Stimulated activated CD4-positive, alpha-beta T cell treated with anti-CD3 and anti-CD28 coated beads, TNF-alpha, amount 100 ng/mL, for 4 hours (primary cell): Measurements from ENCODE around the gene PIP5KL1.
A peak's percentile ranks its signal among the peaks of the same experiment; 100 is the strongest.

ENCODE experiments used
- DNase-seq, 3 experiments: peaks; one replicate each; pipeline ENCODE4 v3.0.0-alpha.2; 2020; ENCODE audit warnings: low read depth in 3 of 3

The PIP5KL1 gene, protein sequence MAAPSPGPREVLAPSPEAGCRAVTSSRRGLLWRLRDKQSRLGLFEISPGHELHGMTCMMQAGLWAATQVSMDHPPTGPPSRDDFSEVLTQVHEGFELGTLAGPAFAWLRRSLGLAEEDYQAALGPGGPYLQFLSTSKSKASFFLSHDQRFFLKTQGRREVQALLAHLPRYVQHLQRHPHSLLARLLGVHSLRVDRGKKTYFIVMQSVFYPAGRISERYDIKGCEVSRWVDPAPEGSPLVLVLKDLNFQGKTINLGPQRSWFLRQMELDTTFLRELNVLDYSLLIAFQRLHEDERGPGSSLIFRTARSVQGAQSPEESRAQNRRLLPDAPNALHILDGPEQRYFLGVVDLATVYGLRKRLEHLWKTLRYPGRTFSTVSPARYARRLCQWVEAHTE

DNA sequence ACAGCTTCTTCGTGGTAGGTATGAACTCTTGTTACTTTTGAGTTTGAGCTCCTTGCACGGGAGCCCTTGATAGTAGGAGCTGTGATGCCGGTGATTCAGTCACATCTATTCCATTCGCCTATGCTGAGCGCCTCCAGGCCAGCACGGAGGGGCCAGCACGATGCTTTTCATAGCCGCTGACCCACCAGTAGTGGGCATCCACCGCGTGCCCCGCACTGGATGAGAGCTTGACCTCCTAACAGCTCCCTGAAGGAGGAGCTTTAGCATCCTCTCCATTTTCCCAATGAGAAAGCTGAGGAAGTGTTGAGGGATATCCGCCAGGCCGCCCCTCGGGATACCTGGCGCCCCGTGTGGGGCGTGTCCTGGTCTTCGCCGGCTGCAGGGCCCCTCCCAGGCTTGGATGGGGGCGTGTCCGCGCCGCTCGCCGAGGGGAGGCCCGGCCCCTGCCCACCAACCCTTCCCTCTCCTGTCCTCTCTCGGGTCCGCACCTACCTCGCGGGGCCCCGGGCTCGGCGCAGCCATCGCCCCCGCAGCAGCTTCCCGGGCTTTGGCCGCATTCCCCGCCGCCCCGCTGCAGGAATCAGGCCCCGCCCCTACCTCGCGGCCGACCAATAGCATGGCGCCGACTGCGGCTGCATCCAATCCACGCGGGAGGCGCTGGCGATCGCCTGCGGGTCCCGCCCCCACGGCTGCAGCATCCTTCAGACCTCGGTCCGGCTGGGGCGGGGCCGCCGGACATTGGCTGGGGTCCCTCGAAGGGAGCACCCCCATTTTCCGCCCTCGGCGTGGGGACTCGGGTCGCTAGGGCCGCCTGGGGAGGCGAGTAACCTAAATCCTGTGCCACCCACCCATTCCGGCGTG lies at the start of gene PIP5KL1:
TSS of gene PIP5KL1 (minus strand) at position 547 of the 861 bp plus-strand sequence. CDS start at position 522, 25 bp downstream.
- peak; percentile 44 to 63 (median 60) for DNase-seq

DNA sequence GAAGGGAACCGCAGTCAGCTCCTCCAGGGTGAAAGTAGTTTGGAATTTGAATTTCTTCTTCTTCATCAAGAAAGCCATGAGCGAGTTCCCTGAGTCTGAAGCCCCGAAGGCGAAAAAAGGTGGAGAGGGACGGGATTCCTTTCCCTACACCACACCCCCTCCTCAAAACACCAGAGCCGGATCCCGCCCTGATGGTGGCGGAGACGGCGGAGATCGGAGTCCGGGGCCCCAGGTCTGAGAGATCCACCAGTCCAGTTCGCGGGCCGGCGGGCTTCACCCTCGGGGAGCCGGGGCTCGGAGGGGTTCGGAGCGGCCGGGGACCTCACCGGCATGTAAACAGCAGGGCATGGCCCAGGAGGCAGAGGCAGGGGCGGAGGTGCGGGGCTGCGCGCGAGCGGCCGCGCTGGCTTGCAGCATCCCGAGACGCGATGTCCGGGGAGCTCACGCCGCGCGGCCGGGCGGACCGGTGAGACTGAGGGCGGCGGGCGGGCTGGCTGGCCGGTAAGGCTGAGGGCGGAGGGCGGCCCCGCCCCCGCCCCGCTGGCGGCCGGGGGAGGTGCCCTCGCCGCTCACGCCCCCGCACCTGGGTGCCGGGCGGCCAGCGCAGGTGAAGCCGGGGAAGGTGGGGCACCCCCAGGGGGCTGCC lies 49.6 kb upstream of the PIP5KL1 start:
- peak in 1 of 3 experiments; percentile 37 for DNase-seq

DNA sequence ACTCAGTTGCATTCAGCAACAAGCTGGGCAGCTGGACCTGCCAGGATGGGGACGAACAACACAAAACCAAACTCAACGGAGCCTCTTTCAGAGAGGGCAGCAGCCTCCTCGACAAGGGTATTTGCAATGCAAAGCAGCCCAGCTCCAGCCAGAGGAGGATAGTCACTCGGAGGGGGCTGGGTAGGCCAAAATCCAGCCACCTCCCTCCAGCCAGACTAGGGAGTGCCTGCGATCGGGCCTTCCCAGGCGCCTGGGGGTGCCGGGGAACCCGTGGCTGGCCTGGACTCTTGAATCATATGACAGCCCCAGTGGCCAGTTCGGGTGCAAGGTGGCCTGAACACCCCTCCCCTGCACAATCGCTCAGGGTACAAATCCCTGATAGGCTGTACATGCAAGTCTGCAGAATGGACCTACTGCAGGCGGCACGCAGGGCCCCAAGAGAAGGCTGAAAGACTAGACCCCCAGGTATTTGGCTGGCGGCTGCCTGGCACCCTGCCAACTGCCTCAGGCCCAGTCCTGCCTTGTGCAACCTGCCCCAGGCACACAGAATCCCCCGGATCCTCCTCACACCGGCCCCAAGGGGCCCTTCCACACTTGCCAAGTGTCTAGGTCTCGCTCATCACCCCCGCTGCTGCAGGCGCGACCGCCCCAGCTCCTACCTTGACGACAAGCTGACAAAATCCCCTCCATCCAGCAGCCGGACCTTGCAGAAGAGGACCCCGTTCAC lies 48.9 kb upstream of the PIP5KL1 start:
- no peak for DNase-seq

DNA sequence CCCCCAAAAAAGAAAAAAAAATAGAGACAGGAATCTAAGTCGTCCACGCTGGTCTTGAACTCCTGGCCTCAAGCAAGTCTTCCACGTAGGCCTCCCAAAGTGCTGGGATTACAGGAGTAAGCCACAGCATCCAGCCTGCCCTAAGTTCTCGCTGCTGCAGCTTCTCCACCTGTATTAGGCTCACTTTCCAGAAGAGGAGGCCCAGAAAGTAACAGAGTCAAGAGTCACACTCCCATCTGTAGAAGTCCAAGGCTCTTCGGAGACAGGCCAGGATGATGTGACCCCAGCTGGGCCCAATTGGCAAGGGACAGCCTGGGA lies 48.4 kb upstream of the PIP5KL1 start:
- no peak for DNase-seq

DNA sequence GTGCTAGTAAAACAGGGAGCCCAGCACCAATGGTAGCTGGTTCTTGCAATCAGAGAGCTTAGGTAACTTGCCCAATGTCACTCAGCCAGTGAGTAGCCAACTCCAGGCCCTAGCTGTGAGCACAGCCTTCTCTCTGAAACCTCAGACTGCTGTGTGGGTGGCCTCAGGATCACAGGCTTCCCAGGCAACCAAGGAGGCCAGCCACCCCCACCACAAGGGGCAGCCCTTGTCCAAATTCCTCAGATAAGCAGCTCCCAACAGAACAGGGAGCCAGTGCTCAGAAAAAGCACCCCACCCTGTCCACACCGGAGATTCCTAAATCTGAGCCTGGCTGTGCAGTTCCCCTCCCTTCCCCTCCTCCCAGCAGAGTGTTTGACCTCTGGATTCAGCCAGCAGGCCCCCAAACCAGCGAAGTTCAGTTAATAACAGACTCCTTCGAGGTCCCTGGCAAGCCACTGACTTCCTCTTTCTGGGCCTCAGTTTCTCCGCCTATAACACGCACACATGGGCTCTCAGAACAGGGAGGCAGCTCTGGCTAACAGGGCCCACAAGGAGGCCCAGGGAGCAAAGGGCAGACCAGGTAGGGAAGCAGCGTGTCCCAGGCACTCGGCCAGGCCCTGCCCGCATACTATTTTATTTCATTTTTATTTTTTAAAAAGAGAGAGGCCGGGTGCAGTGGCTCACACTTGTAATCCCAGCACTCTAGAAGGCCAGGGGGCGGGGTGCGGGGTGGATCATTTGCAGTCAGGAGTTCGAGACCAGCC lies 47.5 kb upstream of the PIP5KL1 start:
- no peak for DNase-seq

DNA sequence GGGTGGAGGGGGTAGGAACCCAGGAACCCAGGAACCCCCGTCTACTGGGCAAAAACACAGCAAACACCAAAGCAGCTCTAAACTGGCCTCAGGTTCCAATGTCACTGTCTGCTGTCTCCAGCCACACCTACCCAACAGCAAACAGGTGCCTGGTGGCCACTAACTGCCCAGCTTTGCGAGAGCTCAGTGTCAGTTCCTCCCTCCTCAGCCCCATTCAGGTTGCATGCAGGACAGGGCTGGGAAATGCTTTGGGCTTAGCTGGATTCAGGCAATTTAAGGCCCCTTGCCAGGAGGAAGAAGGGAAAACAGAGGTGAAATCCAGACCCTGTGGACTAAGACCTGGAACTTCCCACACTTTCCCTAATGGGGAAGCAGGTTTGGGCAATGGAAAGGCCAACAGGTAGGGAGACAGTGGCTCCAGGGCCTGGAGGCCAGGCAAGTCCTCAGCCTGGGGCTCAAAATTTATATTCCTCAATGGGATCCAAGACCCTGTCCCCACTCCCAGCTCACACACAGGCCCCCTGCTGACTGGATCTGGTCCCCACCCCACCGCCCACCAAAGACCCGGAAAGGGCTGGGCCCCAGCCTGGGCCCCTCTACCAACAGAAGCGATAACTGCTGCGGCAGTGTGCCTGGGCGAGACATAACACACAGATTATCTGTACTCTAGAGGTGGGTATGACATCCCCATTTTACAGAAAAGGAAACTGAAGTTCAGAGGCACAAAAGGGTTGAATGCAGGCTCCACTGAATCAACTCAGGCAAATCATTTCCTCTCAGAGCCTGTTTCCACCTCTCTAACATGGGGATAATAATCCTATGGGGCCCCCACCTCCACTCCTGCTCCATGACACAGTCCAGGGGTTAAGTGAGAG lies 46.7 kb upstream of the PIP5KL1 start:
- no peak for DNase-seq

DNA sequence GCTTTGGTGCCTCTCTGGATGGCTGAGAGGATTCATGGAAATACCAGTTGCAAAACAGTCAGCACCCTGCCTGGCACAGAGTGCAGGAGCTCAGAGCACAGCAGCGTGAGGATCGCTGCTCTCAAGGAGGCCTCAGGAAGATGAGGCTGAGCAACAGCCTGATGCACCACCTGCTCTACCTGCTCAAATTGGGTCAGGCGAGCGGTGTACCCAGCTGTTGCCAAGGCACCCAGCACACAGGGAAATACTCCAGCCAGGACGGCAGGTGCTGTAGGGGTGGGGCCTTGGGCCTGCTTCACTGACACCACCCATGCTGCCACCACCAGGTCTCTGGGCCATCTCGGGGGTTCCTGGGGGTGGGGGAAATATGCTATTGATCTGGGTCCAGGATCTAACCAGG lies 45.9 kb upstream of the PIP5KL1 start:
- no peak for DNase-seq

DNA sequence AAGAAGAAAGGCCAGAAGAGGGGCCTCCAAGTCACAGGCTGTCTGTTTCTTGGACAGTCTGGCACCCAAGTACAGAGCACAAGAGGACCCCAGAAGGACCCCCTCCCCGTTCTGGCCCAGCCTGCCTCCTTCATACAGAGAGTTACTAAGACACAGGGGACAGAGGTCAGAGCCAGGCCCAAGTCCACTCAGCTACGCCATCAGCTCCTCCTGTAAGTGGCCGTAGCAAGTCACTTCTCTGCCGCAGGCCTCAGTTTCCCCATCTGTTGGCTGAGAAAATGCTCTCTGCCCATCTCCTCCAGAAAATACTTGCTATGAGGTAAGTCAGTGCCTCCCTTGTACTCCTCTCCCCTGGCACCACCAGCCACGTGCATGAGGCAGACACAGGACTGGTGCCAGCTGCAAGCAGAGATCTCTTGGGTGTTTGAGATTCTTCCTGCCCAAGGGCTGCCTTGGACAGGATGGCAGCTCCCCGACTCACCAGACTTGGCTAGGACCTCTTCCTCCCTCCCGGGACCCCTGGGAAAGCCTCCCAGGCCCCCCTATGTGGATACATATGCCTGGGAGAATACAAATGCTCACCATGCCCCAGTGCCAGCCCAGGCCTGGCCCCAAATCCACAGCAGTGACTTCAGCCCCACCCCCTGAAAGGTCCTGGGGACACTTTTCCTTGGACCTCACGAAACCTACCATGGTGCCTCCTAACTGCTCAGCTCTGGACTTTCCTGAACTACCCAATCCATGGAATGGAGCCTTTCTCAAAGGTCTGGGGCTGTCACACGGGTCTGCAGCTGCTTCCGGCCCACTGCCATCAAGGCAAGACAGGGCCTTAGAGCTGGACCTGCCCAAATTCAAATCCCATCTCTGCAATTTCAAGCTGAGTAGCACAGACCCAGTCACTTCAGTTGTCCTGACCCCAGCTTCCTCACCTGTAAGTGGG lies 45.1 kb upstream of the PIP5KL1 start:
- DNase-seq, result no peak

DNA sequence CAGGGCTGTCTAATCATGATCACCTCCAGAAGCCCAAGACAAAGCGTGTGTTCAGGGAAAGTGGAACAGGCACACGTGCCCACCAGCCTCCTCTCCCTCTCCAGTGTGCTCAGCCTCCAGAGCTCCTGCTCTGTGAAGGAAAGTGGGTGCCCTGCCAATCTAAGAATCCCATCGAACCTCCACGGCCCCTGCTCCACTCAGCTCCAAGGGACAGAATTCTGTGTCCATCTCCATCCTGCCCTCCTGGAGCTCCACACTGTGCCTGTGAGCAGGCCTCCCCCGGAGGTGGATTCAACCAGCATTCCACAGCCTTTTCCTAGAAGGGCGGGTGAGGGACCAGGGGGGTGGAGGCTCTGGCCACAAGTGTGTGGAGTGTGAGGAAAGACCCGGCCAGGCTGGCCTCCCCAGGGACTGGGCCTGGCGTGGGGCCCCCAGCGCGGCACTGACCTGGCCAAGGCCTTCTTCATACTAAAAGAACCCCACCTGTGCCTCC lies 44.2 kb upstream of the PIP5KL1 start:
- DNase-seq, result no peak

DNA sequence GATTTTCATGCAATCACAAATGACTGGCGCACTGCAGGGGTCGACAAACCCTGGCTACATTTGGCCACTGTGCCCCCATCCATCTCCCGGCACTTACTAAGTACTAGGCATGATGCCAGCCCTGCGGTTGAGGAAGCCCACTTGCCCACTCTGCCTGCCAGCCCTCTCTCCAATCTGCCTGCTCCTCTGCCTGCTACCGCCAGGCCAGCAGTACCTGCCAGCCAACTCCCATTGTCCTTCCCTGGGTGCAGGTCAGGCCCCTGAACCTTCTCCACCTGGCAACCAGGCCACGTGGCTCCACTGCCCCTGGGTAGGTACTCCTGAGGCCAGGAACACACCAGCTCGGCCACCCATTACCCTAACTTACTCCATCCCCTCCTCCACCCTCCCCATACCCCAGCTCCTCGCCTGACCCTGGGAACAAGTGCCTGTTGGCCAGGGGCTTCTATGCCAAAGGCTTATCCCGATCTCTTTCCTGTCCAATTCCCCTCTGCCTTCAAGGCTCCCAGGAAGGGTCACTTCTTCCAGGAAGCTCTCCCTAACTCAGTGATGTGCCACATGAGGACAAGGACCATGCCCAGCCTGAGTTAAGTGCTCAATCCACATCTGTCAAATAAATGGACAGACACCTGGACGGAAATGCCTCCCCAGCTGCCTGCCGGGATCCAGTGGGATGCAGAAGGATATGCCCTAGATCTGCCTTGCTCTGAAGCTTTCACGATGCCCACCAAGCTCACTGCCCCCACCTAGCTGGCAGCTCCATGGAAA lies 43.6 kb upstream of the PIP5KL1 start:
- DNase-seq, result no peak

DNA sequence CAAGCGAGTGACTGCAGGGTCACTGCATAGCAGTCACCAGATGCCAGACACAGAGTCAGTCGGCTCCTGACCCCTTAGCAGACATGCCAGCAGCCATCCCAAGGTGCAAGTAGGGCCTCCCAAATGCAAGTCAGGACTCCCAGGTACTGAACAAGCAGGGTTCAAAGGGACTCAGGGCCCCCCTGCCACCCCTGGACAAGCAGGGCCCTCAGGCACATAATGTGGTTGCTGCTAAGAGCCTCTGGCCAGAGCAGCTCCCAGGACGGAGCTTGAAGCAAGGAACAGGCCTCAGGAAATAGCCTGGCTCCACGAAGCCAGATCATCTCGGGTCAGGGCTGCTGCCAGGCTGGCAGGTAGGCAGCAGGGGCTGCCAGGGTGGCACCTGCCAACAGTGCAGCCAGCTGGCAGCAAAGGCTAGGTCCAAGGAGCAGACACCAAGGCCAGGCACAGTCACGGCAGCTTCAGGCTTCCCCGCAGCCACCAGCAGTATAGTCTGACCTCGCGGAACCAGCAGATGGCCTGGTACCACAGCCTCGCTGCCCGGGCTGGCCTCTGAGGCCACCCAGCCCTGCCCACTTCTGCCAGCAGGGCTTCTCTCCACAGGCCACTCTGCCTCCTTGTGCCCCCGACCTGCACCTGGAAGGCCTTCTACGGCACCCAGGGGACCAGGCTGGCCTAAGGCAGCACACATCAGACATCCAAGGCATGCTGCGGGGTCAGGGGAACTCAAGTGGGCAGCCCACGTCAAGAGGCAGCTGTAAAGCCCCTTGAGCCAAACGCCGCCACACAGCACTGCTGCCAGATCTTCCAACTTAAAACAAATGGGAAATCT lies 42.8 kb upstream of the PIP5KL1 start:
- no peak for DNase-seq

DNA sequence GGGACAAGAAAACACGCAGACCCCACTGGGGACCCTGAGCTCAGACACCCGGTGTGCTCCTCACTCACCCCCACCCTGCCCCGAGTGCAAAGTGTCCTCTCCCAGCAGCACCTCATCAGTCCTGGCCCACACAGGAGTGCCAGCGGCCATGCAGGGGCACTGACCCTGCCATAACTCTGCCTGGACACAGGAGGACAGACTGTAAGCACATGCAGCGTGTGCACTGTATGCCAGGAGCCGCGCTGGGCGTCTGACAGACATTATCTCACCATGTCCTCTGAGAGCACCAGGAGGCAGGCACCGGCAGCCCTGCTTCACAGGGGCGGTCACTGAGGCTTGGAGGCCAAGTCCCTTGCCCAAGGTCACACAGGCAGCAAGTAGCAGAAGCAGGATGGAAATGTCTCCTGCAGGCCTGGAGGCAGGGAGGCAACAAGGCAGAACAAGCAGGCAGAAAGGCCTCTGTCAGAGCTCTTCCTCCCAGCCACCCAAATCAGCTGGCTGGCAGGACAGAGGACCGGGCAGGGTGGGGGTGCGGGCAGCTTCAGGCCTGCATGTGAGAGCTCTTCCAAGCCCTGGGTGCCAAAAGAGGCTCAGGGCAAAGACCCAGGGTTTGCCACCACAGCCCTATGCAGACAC lies 41.8 kb upstream of the PIP5KL1 start:
- no peak for DNase-seq

DNA sequence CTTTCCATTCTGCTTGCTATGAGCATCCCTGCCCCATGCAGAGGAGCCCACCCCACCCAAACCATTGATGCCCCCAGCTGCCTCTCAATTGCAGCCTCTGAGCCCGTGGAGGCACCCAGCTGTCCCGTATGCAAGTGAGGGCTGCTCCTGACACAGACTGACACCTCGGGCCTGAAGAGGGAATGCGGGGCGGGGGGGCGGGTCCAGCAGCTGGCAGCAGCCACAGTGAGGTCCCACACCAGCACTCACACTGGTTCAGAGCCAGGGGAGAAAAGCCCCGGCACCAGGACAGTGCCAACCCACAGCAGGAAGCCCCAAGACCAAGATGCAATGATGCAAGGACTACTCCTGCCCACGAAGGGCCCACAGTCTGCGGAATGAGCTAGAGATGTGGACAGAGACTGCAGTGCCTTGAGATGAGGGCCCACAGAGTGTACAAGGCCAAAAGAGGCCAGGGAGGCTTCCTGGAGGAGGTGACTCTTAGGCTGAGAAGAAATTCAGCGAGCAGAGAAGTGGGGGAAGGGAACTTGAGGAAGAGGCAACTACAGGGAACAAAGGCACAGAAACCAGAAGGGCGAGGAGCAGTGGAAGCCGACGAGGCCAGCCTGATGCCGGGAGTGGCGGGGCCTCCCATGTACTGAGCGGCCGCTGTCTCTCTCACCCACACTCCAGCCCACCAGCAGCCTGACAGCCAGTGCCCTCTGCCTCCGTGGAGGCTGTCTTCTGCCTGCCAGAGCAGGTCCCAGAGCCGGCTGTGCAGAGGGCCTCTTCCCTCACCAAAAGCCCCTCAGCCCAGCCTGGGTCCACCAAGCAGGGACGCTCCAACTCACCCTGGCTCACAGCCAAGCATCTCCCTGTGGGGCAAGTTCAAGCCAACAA lies 41.0 kb upstream of the PIP5KL1 start:
- DNase-seq, result no peak

DNA sequence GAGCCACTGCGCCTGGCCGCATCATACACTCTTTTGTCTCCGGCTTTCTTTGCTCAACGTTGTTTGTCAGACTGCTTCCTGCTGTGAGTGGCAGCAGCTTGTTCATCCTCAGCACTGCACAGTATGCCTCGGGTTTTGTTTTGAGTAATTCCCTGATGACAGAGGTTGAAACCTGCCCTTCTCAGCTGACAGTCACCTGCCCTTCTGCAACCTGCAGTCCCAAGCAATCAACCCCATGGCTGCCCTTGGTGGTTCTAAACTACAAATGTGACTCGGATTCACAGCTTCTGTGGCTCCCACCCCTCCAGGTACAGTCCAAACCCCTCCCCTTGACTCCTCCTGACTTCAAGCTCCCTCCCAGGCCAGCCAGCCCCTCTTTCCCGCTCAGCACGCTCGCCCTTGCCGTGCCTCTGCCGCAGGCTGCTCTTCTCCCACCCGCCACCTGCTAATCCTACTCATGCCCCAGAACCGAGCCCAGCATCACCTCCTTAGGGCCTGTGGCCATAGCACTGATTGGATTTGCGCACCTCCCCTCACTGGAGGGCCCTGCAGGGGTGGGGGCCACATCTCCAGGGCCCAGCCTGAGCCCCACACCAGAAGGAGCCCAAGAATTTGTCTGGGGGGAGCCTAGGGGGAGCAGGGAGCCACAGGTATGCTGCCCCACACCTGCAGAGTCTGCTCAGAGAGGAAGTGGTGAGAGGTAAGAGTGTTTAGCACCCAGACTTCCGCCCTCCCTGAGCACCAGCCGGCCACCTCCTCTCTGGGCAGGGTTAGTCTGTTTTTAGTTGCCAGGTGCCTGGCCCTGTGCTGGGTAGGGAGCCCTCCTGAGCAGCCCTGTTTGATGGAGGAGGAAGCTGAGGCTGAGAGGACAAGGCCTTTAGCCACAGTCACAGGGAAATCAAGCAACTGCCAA lies 40.1 kb upstream of the PIP5KL1 start:
- peak in 2 of 3 experiments; percentile 31 to 34 for DNase-seq
